Natural killer cell (primary cell): ENCODE results near the gene TMEM183A. TPM values are rescaled to one million over a fixed set of nuclear protein-coding genes. Genes with fewer than 3 reads are reported as not detected.

Experiments used
- ATAC-seq, 3 donors: fragments of 150-1000 bp in 2 of 3; fragments of 200-7000 bp in 1 of 3; cut with Tn5 transposase; 1 replicate in 1 of 3; 2 replicates in 2 of 3; pipeline ENCODE4 v1.10.0; 2021; ENCODE audit warnings: mild to moderate bottlenecking in 2 of 3, moderate library complexity in 2 of 3
- DNase-seq, 2 donors: peaks; one replicate each; pipeline versions ENCODE4 v3.0.0 to v3.0.0-alpha.2; 2013 to 2021; ENCODE audit warnings: mixed read lengths in 1 of 2
- H3K27ac ChIP-seq: one replicate; pipeline ENCODE4 v1.5.1; 2013; ENCODE audit warnings: mild to moderate bottlenecking, low read length
- H3K27me3 ChIP-seq: one replicate; pipeline ENCODE4 v1.6.1; 2013; ENCODE audit warnings: low read length; ENCODE audit not compliant: control insufficient read depth, insufficient read depth
- H3K36me3 ChIP-seq: one replicate; pipeline ENCODE4 v1.6.1; 2013; ENCODE audit warnings: low read length; ENCODE audit not compliant: control insufficient read depth, insufficient read depth
- H3K4me1 ChIP-seq: one replicate; pipeline ENCODE4 v1.6.1; 2013; ENCODE audit warnings: low read length; ENCODE audit not compliant: control insufficient read depth, insufficient read depth
- H3K4me3 ChIP-seq: one replicate; pipeline ENCODE4 v1.5.1; 2013; ENCODE audit warnings: low read length
- H3K9me3 ChIP-seq: one replicate; pipeline ENCODE4 v1.6.1; 2013; ENCODE audit warnings: low read length; ENCODE audit not compliant: control insufficient read depth, insufficient read depth
- H3K27ac Mint-ChIP-seq, 2 donors: one replicate each; pipeline ENCODE4 v1.8.0; 2022; ENCODE audit warnings: mild to moderate bottlenecking in 2 of 2, mixed read lengths in 2 of 2, moderate library complexity in 1 of 2
- H3K27me3 Mint-ChIP-seq, 2 donors: one replicate each; pipeline ENCODE4 v1.8.0; 2022; ENCODE audit warnings: low read depth in 2 of 2, mixed read lengths in 2 of 2
- H3K36me3 Mint-ChIP-seq: one replicate; pipeline ENCODE4 v1.8.0; 2022; ENCODE audit warnings: mixed read lengths
- H3K4me1 Mint-ChIP-seq, 2 donors: one replicate each; pipeline ENCODE4 v1.8.0; 2022; ENCODE audit warnings: mixed read lengths in 2 of 2
- H3K4me3 Mint-ChIP-seq: one replicate; pipeline ENCODE4 v1.8.0; 2022; ENCODE audit warnings: mild to moderate bottlenecking, moderate library complexity, mixed read lengths
- H3K9me3 Mint-ChIP-seq, 2 donors: one replicate each; pipeline ENCODE4 v1.8.0; 2022; ENCODE audit warnings: mixed read lengths in 2 of 2
- WGBS: methylation state at CpG from one replicate; pipeline ENCODE4 v1.1.7; 2013; ENCODE audit warnings: missing lambda C conversion rate; ENCODE audit not compliant: insufficient coverage; 5-methylcytosine and 5-hydroxymethylcytosine counted together
- intact Hi-C: fragments of 100-400 bp; cut with micrococcal nuclease; formaldehyde crosslinking; loops from one replicate; pipeline ENCODE4 v1.14.2; 2022
- total RNA-seq, 4 donors: library from RNA; stranded (reverse); fragments of 120-200 nt in 1 of 4; gene quantifications; one replicate each; pipeline versions ENCODE4 v1.2.3 to v1.2.4, GENCODE V29; 2013 to 2022
- TF ChIP-seq, protein P1 (sequence below): fragments of 200-600 bp; IDR thresholded peaks from one replicate; pipeline ENCODE4 v1.8.0; 2022; ENCODE audit warnings: antibody characterized with exemption

The TMEM183A gene
- total RNA-seq, 3 donors from 2014 or later (not counting 1 experiment from before 2014, with no cell fraction given): 127 to 147 (median 143) TPM

GRCh38 chr1:202959276-202959620 lies 47.9 kb upstream of the TMEM183A start:
- peaks cover 7% of the 10 kb centered on the region for H3K36me3 ChIP-seq
- no peaks in the 10 kb centered on the region for H3K27me3 Mint-ChIP-seq
- intact Hi-C loops: loop anchor here (2.0 kb wide), 1 partner anchor 70 kb away; the partner anchor contains the start of gene RABIF
- peaks cover 21 to 32% of the 10 kb centered on the region in 2 donors for H3K4me1 Mint-ChIP-seq
- peaks cover 13% of the 10 kb centered on the region for H3K4me1 ChIP-seq
- H3K9me3 Mint-ChIP-seq: no peaks in the 10 kb centered on the region
- peak overlapping the region; percentile 85 to 90 for H3K27ac Mint-ChIP-seq
- DNase-seq (no peak), ATAC-seq (no peak)
- H3K36me3 Mint-ChIP-seq: no peaks in the 10 kb centered on the region
- no peaks in the 10 kb centered on the region for H3K27me3 ChIP-seq
- H3K4me3 Mint-ChIP-seq: peak overlapping the region; percentile 86
- H3K27ac ChIP-seq: no peak overlapping the region
- 100% methylated on average over 1 of the region's 1 CpG for WGBS
- no peak overlapping the region for H3K4me3 ChIP-seq
- TF ChIP-seq, protein P1, sequence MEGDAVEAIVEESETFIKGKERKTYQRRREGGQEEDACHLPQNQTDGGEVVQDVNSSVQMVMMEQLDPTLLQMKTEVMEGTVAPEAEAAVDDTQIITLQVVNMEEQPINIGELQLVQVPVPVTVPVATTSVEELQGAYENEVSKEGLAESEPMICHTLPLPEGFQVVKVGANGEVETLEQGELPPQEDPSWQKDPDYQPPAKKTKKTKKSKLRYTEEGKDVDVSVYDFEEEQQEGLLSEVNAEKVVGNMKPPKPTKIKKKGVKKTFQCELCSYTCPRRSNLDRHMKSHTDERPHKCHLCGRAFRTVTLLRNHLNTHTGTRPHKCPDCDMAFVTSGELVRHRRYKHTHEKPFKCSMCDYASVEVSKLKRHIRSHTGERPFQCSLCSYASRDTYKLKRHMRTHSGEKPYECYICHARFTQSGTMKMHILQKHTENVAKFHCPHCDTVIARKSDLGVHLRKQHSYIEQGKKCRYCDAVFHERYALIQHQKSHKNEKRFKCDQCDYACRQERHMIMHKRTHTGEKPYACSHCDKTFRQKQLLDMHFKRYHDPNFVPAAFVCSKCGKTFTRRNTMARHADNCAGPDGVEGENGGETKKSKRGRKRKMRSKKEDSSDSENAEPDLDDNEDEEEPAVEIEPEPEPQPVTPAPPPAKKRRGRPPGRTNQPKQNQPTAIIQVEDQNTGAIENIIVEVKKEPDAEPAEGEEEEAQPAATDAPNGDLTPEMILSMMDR: no peak
- no peaks in the 10 kb centered on the region for H3K9me3 ChIP-seq

GRCh38 chr1:202961220-202961880 lies 45.8 kb upstream of the TMEM183A start:
- Mint-ChIP-seq H3K27ac (no peak overlapping the region), H3K36me3 (no peaks in the 10 kb centered on the region), H3K4me1 (peaks cover 24% of the 10 kb centered on the region in 2 donors), H3K9me3 (no peaks in the 10 kb centered on the region), H3K4me3 (no peak overlapping the region), H3K27me3 (no peaks in the 10 kb centered on the region)
- 96% methylated on average over 5 of the region's 5 CpGs for WGBS
- Histone ChIP-seq H3K4me1 (peaks cover 16% of the 10 kb centered on the region), H3K4me3 (no peak overlapping the region), H3K27me3 (no peaks in the 10 kb centered on the region), H3K27ac (no peak overlapping the region), H3K36me3 (peaks cover 7% of the 10 kb centered on the region), H3K9me3 (no peaks in the 10 kb centered on the region)
- TF ChIP-seq, protein P1: no peak
- intact Hi-C loops: no loop called here
- no peak for DNase-seq
- no peak for ATAC-seq

DNA sequence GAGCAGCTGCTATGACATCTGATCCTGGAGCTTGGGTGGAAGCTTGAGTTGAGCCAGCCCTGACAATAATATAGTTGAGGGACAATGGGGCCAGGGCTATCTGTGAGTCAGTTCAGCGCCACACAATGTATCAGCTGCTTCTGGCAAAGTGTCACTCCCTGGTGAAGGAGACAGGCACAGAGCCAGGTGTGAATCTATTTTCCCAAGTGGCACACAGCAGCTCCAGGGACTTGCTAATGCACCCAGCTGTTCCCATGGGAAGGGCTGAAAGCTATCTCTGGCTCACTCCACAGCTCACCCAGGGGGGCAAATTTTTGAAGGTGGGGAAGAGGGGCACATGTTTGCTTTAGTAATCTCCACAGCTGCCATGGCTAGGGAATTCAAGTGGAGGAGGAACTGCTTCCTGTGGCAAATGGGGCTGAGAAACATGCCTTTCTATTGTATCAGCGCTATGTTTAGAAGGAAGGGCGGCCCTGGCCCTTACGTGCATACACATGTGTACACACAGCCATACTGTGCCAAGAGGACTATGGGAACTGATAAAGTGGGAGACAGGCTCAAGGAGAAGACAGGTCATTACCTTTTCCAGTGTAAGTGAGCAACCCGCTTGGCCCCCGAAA lies 42.3 kb upstream of the TMEM183A start:
- intact Hi-C loops: no loop called here
- peaks cover 7% of the 10 kb centered on the region for H3K36me3 ChIP-seq
- no peak for ATAC-seq

More for the DNA sequence above, 42.3 kb upstream of the TMEM183A start:
- Mint-ChIP-seq H3K27ac (peak overlapping the region; percentile 73 to 83), H3K27me3 (no peaks in the 10 kb centered on the region), H3K36me3 (no peaks in the 10 kb centered on the region), H3K9me3 (no peaks in the 10 kb centered on the region), H3K4me3 (peak overlapping the region; percentile 50), H3K4me1 (peaks cover 25 to 27% of the 10 kb centered on the region in 2 donors)
- no peak for DNase-seq
- TF ChIP-seq, protein P1: no peak
- 97% methylated on average over 6 of the region's 6 CpGs for WGBS
- Histone ChIP-seq H3K4me3 (no peak overlapping the region), H3K9me3 (no peaks in the 10 kb centered on the region), H3K27me3 (no peaks in the 10 kb centered on the region), H3K4me1 (peaks cover 30% of the 10 kb centered on the region), H3K27ac (no peak overlapping the region)
